ENCODE measurements around the gene AFG1L. TPM values are rescaled to one million over a fixed set of nuclear protein-coding genes. Genes with fewer than 3 reads are reported as not detected.

AFG1L gene
- total RNA-seq, 2 donors from 2014 or later: 10.5 to 11.1 TPM

DNA sequence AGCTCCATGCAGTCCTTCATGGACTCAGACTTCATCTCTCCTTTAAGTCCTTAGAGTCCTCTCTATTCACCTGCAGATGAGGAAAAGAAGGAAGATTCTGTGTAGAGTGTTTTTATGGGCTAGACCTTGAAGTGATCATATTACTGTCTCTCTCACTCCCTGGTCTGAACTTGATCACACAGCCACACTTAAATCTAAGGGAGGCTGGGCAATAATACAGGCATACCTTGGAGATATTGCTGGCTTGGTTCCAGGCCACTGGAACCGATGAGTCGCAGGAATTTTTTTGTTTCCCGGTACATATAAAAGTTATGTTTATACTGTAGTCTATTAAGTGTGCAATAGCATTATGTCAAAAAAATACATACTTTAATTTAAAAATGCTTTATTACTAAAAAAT is 206.7 kb downstream of the AFG1L start:
- no peak for TF ChIP-seq CTCF (conservative IDR thresholded peaks at IDR 0.05)
- WGBS, 2 experiments (ENCODE audit: insufficient coverage in 1 of 2, insufficient read length in 1 of 2): 100% methylated on average over 2 of the region's 3 CpGs; no CpG with 5 or more reads in 1 of the 2 experiments

GRCh38 chr6:108502832-108503231 is 208.0 kb downstream of the AFG1L start:
- WGBS, 2 experiments (ENCODE audit: insufficient coverage in 1 of 2, insufficient read length in 1 of 2): 81 to 100% methylated on average over 1 of the region's 1 CpG
- no peaks in the 10 kb centered on the region for H3K9me3 ChIP-seq (ENCODE audit: control insufficient read depth, low read length)
- peaks cover 5% of the 10 kb centered on the region for H3K36me3 Mint-ChIP-seq (ENCODE audit: low read depth)
- no peak for DNase-seq
- no peak overlapping the region for H3K27ac ChIP-seq (ENCODE audit: low read depth, low read length)
- no peak overlapping the region for H3K4me3 ChIP-seq (ENCODE audit: low read length)
- no peaks in the 10 kb centered on the region for H3K27me3 ChIP-seq (ENCODE audit: control insufficient read depth, insufficient read depth, low read length, poor library complexity, severe bottlenecking)
- H3K27ac Mint-ChIP-seq: no peak overlapping the region
- H3K27me3 Mint-ChIP-seq (ENCODE audit: insufficient read depth): no peaks in the 10 kb centered on the region
- H3K4me3 Mint-ChIP-seq: no peak overlapping the region
- H3K4me1 Mint-ChIP-seq: no peaks in the 10 kb centered on the region
- no peak overlapping the region for H3K9ac ChIP-seq (ENCODE audit: extremely low read depth, low read length, poor library complexity, severe bottlenecking)
- TF ChIP-seq CTCF (conservative IDR thresholded peaks at IDR 0.05): no peak
- no peaks in the 10 kb centered on the region for H3K9me3 Mint-ChIP-seq
- no peaks in the 10 kb centered on the region for H3K4me1 ChIP-seq (ENCODE audit: control insufficient read depth, insufficient read depth, low read length)
- no peaks in the 10 kb centered on the region for H3K36me3 ChIP-seq (ENCODE audit: control insufficient read depth, insufficient read depth, low read length)

More for the DNA sequence above, 206.7 kb downstream of the AFG1L start:
- Mint-ChIP-seq H3K9me3 (no peaks in the 10 kb centered on the region), H3K36me3 (ENCODE audit: low read depth) (peaks cover 5% of the 10 kb centered on the region), H3K4me3 (no peak overlapping the region), H3K4me1 (no peaks in the 10 kb centered on the region), H3K27me3 (ENCODE audit: insufficient read depth) (no peaks in the 10 kb centered on the region), H3K27ac (no peak overlapping the region)
- Histone ChIP-seq H3K9me3 (ENCODE audit: control insufficient read depth, low read length) (no peaks in the 10 kb centered on the region), H3K27ac (ENCODE audit: low read depth, low read length) (no peak overlapping the region), H3K9ac (ENCODE audit: extremely low read depth, low read length, poor library complexity, severe bottlenecking) (no peak overlapping the region), H3K4me3 (ENCODE audit: low read length) (no peak overlapping the region), H3K27me3 (ENCODE audit: control insufficient read depth, insufficient read depth, low read length, poor library complexity, severe bottlenecking) (no peaks in the 10 kb centered on the region), H3K36me3 (ENCODE audit: control insufficient read depth, insufficient read depth, low read length) (no peaks in the 10 kb centered on the region), H3K4me1 (ENCODE audit: control insufficient read depth, insufficient read depth, low read length) (no peaks in the 10 kb centered on the region)
- no peak for DNase-seq

DNA sequence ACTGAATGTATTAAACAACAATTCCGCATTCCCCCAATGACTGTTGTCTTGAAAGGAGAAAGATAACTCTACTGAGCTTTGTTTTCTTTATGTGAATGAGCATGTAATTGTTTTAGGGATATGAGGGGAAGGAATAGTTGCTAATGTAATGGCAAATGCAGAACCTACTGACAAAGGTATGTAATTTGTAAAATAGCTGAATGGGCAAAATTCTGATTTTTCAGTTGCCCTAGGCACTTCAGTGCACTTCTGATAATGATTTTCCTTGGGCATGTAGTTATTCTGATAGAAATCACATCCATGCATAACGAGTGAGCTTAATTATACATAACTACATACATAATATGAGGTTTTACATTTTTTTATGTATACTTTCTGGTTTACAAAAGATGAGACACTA is 212.5 kb downstream of the AFG1L start:
- Histone ChIP-seq H3K9me3 (ENCODE audit: control insufficient read depth, low read length) (no peaks in the 10 kb centered on the region), H3K27ac (ENCODE audit: low read depth, low read length) (no peak overlapping the region), H3K27me3 (ENCODE audit: control insufficient read depth, insufficient read depth, low read length, poor library complexity, severe bottlenecking) (no peaks in the 10 kb centered on the region), H3K4me3 (ENCODE audit: low read length) (no peak overlapping the region), H3K4me1 (ENCODE audit: control insufficient read depth, insufficient read depth, low read length) (no peaks in the 10 kb centered on the region), H3K9ac (ENCODE audit: extremely low read depth, low read length, poor library complexity, severe bottlenecking) (no peak overlapping the region), H3K36me3 (ENCODE audit: control insufficient read depth, insufficient read depth, low read length) (no peaks in the 10 kb centered on the region)
- H3K27ac Mint-ChIP-seq: no peak overlapping the region
- H3K27me3 Mint-ChIP-seq (ENCODE audit: insufficient read depth): no peaks in the 10 kb centered on the region
- DNase-seq: no peak
- no peak overlapping the region for H3K4me3 Mint-ChIP-seq
- no peak for TF ChIP-seq CTCF (conservative IDR thresholded peaks at IDR 0.05)
- no peaks in the 10 kb centered on the region for H3K4me1 Mint-ChIP-seq
- H3K9me3 Mint-ChIP-seq: peaks cover 8% of the 10 kb centered on the region
- H3K36me3 Mint-ChIP-seq (ENCODE audit: low read depth): peaks cover 7% of the 10 kb centered on the region
- 100% methylated on average over 1 of the region's 2 CpGs; no CpG with 5 or more reads in 1 of the 2 experiments for WGBS, 2 experiments (ENCODE audit: insufficient coverage in 1 of 2, insufficient read length in 1 of 2)

All from endodermal cell (in vitro differentiated cells).